ENCODE data around the gene DEUP1. TPM values are rescaled to one million over a fixed set of nuclear protein-coding genes. Genes with fewer than 3 reads are reported as not detected.

Gene DEUP1
- total and polyA plus RNA-seq, 2 donors (not counting 1 experiment from before 2014, with no cell fraction given) = not detected

- Histone ChIP-seq H3K9me3 (ENCODE audit: control insufficient read depth, insufficient read depth, low read depth, low read length) (no peaks in the 10 kb centered on the region), H2AFZ (ENCODE audit: low read length) (no peak overlapping the region), H3K27me3 (ENCODE audit: control insufficient read depth, insufficient read depth, low read length) (no peaks in the 10 kb centered on the region), H3K79me2 (ENCODE audit: control insufficient read depth, insufficient read depth, low read length) (no peaks in the 10 kb centered on the region), H3K4me2 (ENCODE audit: extremely low read depth, insufficient read depth, low read length) (no peak overlapping the region), H3K4me3 (replicated peaks in 1 of 4; ENCODE audit: control extremely low read depth in 1 of 4, insufficient read depth in 1 of 4, low read depth in 3 of 4, low read length in 4 of 4) (no peak overlapping the region), H4K20me1 (ENCODE audit: control insufficient read depth, extremely low read depth, insufficient read depth, low read length) (no peaks in the 10 kb centered on the region), H3K27ac (ENCODE audit: insufficient read depth, low read length) (no peak overlapping the region), H3K36me3 (ENCODE audit: control insufficient read depth, insufficient read depth, low read length) (no peaks in the 10 kb centered on the region), H3K9ac (ENCODE audit: insufficient read depth, low read length) (no peak overlapping the region), H3K4me1 (ENCODE audit: control insufficient read depth, extremely low read depth, insufficient read depth, low read length) (no peaks in the 10 kb centered on the region)
- TF ChIP-seq EZH2 (IDR thresholded peaks at IDR 0.05; ENCODE audit: low read length, missing control alignments) = no peak
- TF ChIP-seq, protein P1, sequence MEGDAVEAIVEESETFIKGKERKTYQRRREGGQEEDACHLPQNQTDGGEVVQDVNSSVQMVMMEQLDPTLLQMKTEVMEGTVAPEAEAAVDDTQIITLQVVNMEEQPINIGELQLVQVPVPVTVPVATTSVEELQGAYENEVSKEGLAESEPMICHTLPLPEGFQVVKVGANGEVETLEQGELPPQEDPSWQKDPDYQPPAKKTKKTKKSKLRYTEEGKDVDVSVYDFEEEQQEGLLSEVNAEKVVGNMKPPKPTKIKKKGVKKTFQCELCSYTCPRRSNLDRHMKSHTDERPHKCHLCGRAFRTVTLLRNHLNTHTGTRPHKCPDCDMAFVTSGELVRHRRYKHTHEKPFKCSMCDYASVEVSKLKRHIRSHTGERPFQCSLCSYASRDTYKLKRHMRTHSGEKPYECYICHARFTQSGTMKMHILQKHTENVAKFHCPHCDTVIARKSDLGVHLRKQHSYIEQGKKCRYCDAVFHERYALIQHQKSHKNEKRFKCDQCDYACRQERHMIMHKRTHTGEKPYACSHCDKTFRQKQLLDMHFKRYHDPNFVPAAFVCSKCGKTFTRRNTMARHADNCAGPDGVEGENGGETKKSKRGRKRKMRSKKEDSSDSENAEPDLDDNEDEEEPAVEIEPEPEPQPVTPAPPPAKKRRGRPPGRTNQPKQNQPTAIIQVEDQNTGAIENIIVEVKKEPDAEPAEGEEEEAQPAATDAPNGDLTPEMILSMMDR (conservative IDR thresholded peaks at IDR 0.05 in 1 of 2, IDR thresholded peaks at IDR 0.05 in 1 of 2; ENCODE audit: low read depth in 1 of 2, low read length in 2 of 2) = no peak
- peak in 1 of 2 donors; percentile 85 for DNase-seq (ENCODE audit: low read depth in 2 of 2)
Measured at GRCh38 chr11:93396316-93396715, 65.8 kb downstream of the DEUP1 start.

- Histone ChIP-seq H3K9me3 (ENCODE audit: control insufficient read depth, insufficient read depth, low read depth, low read length) (no peaks in the 10 kb centered on the region), H3K36me3 (ENCODE audit: control insufficient read depth, insufficient read depth, low read length) (no peaks in the 10 kb centered on the region), H3K4me3 (replicated peaks in 1 of 4; ENCODE audit: control extremely low read depth in 1 of 4, insufficient read depth in 1 of 4, low read depth in 3 of 4, low read length in 4 of 4) (no peak overlapping the region), H2AFZ (ENCODE audit: low read length) (no peak overlapping the region), H3K4me2 (ENCODE audit: extremely low read depth, insufficient read depth, low read length) (no peak overlapping the region), H3K79me2 (ENCODE audit: control insufficient read depth, insufficient read depth, low read length) (no peaks in the 10 kb centered on the region), H3K27ac (ENCODE audit: insufficient read depth, low read length) (no peak overlapping the region), H4K20me1 (ENCODE audit: control insufficient read depth, extremely low read depth, insufficient read depth, low read length) (no peaks in the 10 kb centered on the region), H3K4me1 (ENCODE audit: control insufficient read depth, extremely low read depth, insufficient read depth, low read length) (no peaks in the 10 kb centered on the region), H3K9ac (ENCODE audit: insufficient read depth, low read length) (no peak overlapping the region), H3K27me3 (ENCODE audit: control insufficient read depth, insufficient read depth, low read length) (no peaks in the 10 kb centered on the region)
- TF ChIP-seq, protein P1 (conservative IDR thresholded peaks at IDR 0.05 in 1 of 2, IDR thresholded peaks at IDR 0.05 in 1 of 2; ENCODE audit: low read depth in 1 of 2, low read length in 2 of 2) = no peak
- no peak for TF ChIP-seq EZH2 (IDR thresholded peaks at IDR 0.05; ENCODE audit: low read length, missing control alignments)
- DNase-seq (ENCODE audit: low read depth in 2 of 2) = no peak
Measured at GRCh38 chr11:93403930-93404329, 73.4 kb downstream of the DEUP1 start.

- H3K27me3 ChIP-seq (ENCODE audit: control insufficient read depth, insufficient read depth, low read length) = no peaks in the 10 kb centered on the region
- H3K4me3 ChIP-seq (replicated peaks in 1 of 4; ENCODE audit: control extremely low read depth in 1 of 4, insufficient read depth in 1 of 4, low read depth in 3 of 4, low read length in 4 of 4) = no peak overlapping the region
- TF ChIP-seq, protein P1 (conservative IDR thresholded peaks at IDR 0.05 in 1 of 2, IDR thresholded peaks at IDR 0.05 in 1 of 2; ENCODE audit: low read depth in 1 of 2, low read length in 2 of 2) = no peak
- no peak for TF ChIP-seq EZH2 (IDR thresholded peaks at IDR 0.05; ENCODE audit: low read length, missing control alignments)
- no peaks in the 10 kb centered on the region for H3K36me3 ChIP-seq (ENCODE audit: control insufficient read depth, insufficient read depth, low read length)
- no peak overlapping the region for H3K4me2 ChIP-seq (ENCODE audit: extremely low read depth, insufficient read depth, low read length)
- H3K27ac ChIP-seq (ENCODE audit: insufficient read depth, low read length) = no peak overlapping the region
- H3K4me1 ChIP-seq (ENCODE audit: control insufficient read depth, extremely low read depth, insufficient read depth, low read length) = no peaks in the 10 kb centered on the region
- H4K20me1 ChIP-seq (ENCODE audit: control insufficient read depth, extremely low read depth, insufficient read depth, low read length) = no peaks in the 10 kb centered on the region
- H3K79me2 ChIP-seq (ENCODE audit: control insufficient read depth, insufficient read depth, low read length) = no peaks in the 10 kb centered on the region
- peak in 1 of 2 donors; percentile 36 for DNase-seq (ENCODE audit: low read depth in 2 of 2)
- no peak overlapping the region for H3K9ac ChIP-seq (ENCODE audit: insufficient read depth, low read length)
- H3K9me3 ChIP-seq (ENCODE audit: control insufficient read depth, insufficient read depth, low read depth, low read length) = no peaks in the 10 kb centered on the region
- no peak overlapping the region for H2AFZ ChIP-seq (ENCODE audit: low read length)
Measured at GRCh38 chr11:93407777-93408401, 77.3 kb downstream of the DEUP1 start.
